Fibroblast of pulmonary artery (primary cell): Measurements from ENCODE around the gene KDM1B.
"Not testable (repeated sequence)": the region's sequence is repeated elsewhere in the genome, so short reads cannot be mapped to it uniquely, and the experiment has no call there.

ENCODE experiments used
- DNase-seq: peaks from one replicate; pipeline ENCODE4 v3.0.0-alpha.2; 2010; ENCODE audit warnings: low read depth
- H3K4me3 ChIP-seq: replicated peaks from 2 replicates; pipeline ENCODE4 v1.5.1; 2011; ENCODE audit warnings: low read depth, mild to moderate bottlenecking, control low read depth, low read length, moderate library complexity
- TF ChIP-seq, protein P1 (sequence below): IDR thresholded peaks from 2 replicates; pipeline ENCODE4 v1.5.1; 2011; ENCODE audit warnings: mild to moderate bottlenecking, control low read depth, low read length, inconsistent platforms; ENCODE audit errors: missing control alignments

The KDM1B gene

DNA sequence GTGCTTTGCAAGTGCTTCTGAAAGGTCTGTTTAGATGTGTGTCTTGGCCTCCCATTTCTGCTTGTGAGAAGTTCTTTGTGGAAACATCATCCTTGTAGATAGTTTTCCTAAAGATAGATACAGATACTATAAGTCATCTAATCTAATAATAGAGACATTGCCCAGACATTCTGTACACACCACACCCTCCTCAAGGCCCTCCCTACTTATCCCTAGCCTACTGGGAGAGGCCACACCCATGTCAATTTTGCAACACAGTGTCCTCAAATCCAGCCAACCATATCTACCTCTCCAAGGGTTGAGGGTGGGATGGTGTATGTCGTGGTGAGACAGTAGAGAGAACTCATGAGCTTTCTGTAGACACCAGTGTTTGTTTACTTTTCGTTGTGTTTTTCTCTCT is 6.2 kb downstream of the KDM1B start:
- TF ChIP-seq, protein P1, sequence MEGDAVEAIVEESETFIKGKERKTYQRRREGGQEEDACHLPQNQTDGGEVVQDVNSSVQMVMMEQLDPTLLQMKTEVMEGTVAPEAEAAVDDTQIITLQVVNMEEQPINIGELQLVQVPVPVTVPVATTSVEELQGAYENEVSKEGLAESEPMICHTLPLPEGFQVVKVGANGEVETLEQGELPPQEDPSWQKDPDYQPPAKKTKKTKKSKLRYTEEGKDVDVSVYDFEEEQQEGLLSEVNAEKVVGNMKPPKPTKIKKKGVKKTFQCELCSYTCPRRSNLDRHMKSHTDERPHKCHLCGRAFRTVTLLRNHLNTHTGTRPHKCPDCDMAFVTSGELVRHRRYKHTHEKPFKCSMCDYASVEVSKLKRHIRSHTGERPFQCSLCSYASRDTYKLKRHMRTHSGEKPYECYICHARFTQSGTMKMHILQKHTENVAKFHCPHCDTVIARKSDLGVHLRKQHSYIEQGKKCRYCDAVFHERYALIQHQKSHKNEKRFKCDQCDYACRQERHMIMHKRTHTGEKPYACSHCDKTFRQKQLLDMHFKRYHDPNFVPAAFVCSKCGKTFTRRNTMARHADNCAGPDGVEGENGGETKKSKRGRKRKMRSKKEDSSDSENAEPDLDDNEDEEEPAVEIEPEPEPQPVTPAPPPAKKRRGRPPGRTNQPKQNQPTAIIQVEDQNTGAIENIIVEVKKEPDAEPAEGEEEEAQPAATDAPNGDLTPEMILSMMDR, result no peak
- no peak for DNase-seq

DNA sequence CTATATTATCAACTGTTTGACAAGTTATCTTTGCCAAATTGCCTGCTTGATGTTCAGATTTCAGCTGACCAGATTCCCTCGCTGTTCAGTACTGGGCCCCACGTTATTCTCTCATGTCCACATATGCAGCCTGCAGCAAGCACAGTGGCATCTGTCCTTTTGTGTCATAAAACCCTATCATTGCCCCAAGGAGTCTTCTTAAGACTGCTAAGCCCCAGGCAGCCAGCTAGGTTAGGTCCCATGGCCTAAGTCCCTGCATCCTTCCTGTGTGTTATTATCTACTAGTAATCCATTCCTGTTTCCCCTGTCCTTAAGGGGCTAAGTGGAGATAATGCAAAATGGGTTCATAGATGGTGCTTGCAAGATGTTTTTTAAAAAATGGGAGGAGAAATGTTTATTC is 7.2 kb downstream of the KDM1B start:
- no peak overlapping the region for H3K4me3 ChIP-seq
- TF ChIP-seq, protein P1, result no peak
- DNase-seq, result no peak

More for the DNA sequence above, 6.2 kb downstream of the KDM1B start:
- H3K4me3 ChIP-seq, result no peak overlapping the region

DNA sequence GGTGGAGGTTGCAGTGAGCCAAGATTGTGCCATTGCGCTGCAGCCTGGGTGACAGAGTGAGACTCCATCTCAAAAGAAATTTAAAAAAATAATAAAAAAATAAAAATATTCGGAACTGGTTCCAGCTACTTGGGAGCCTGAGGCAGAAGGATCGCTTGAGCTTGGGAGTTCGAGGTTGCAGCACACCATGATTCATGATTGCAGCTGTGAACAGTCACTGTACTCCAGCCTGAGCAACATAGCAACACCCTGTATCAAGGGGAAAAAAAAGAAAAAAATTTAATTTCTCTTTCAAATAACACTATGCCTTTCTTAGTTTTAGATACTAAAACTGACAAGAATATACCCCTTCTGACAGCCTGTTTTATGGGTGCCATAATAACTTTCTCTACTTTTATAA is 10.5 kb downstream of the KDM1B start:
- no peak overlapping the region for H3K4me3 ChIP-seq
- TF ChIP-seq, protein P1, result no peak

DNA sequence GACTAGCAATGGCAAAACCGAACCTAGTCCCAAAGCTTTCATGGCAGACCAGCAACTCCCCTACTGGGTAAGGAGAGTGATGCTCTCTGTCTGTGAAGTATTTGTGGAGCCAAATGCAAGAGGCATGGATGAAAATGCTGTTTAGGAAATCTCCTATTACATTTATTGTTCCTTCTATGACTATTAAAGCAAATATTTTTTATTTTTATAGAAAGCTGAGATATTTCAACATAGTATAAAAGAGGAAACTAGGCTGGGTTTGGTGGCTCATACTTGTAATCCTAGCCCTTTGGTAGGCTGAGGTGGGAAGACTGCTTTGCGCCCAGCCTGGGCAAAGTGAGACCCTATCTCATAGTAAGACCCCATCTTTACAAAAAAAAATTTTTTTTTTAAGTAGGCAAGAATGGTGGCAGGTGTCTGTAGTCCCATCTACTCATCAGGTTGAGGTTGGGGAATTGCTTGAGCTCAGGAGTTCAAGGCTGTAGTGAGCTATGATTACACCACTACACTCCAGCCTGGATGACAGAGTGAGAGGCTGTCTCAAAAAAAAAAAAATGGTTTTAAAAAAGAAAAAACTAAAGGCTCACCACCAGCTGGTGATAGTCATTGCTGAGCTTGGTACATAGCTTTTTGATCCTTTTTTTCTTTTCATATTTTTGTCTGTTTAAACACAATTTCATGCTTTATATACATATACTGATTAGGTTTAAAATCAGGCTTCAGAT is 11.3 kb downstream of the KDM1B start:
- TF ChIP-seq, protein P1, result no peak
- peak; percentile 39 for DNase-seq
- no peak overlapping the region for H3K4me3 ChIP-seq

More for the DNA sequence above, 10.5 kb downstream of the KDM1B start:
- no peak for DNase-seq

DNA sequence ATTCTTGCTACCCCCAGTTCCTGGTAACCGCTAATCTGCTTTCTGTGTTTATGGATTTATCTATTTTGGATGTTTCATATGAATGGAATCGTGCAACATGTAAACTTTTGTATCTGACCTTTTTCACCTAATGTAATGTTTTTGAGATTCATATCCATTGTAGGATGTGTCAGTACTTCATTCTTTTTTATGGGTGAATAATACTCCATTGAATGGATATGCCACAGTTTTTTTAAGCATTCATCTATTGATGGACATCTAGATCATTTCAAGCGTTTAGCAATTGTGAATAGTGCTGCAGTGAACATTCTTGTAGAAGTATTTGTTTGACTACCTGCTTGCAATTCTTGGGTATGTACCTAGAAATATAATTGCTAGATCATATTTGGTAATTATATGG is 13.0 kb downstream of the KDM1B start:
- TF ChIP-seq, protein P1, result no peak
- no peak overlapping the region for H3K4me3 ChIP-seq
- no peak for DNase-seq

DNA sequence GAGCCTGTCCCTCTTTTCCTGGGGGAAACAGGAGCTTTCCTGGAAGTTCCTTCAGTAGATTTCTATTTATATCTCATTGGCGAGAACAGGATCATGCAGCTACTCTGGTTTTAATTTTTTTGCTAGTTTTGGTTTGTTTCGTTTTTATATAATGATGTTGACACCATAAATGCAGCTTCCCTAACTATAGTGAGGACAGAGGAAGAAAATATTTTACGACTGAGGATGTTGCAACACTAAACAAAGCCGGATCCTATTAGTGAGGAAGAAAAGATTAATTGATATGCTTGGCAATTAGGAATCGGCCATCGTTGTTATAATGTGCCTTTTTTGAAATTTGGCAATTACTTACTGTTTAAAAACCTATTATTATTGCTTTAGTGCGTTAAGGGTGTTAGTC is 16.6 kb downstream of the KDM1B start:
- H3K4me3 ChIP-seq, result no peak overlapping the region
- no peak for DNase-seq
- TF ChIP-seq, protein P1, result no peak

DNA sequence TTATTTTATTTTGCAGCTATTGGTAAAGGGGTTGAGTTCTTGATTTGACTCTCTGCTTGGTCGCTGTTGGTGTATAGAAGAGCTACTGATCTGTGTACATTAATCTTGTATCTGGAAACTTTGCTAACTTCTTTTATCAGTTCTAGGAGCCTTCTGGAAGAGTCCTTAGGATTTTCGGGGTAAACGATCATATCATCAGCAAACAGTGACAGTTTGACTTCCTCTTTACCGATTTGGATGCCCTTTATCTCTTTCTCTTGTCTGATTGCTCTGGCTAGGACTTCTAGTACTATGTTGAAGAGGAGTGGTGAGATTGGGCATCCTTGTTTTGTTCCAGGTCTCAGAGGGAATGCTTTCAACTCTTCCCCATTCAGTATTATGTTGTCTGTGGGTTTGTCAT is 21.0 kb downstream of the KDM1B start:
- DNase-seq, result not testable (repeated sequence)

More for the DNA sequence above, 21.0 kb downstream of the KDM1B start:
- not testable (repeated sequence) for H3K4me3 ChIP-seq
